ENCODE results near the gene FRMPD4. TPM values are rescaled to one million over a fixed set of nuclear protein-coding genes. Genes with fewer than 3 reads are reported as not detected.

Gene FRMPD4
- total and polyA plus RNA-seq, 2 experiments from 2014 or later: 0.19 to 0.80 TPM

- no peaks in the 10 kb centered on the region for H3K27me3 ChIP-seq (ENCODE audit: insufficient read depth)
- H3K36me3 Mint-ChIP-seq (ENCODE audit: low read depth): no peaks in the 10 kb centered on the region
- peaks cover 18% of the 10 kb centered on the region for H3K4me1 ChIP-seq (ENCODE audit: insufficient read depth)
- H3K4me1 Mint-ChIP-seq: peaks cover 16% of the 10 kb centered on the region
- no peaks in the 10 kb centered on the region for H3K36me3 ChIP-seq (ENCODE audit: insufficient read depth)
- ATAC-seq (no peak), DNase-seq (ENCODE audit: low spot score) (no peak)
- no peak overlapping the region for H3K27ac Mint-ChIP-seq
- H3K9me2 ChIP-seq (ENCODE audit: insufficient read depth): no peaks in the 10 kb centered on the region
- H3K27ac ChIP-seq (ENCODE audit: low read depth): no peak overlapping the region
- no peak overlapping the region for H3K4me2 ChIP-seq
- H3K79me2 ChIP-seq (replicated peaks; ENCODE audit: insufficient read depth): no peaks in the 10 kb centered on the region
- H2AFZ ChIP-seq: no peak overlapping the region
- peaks cover 5% of the 10 kb centered on the region; the same call in 2 of the 3 replicates for H3K9me3 Mint-ChIP-seq
- H3F3A ChIP-seq (replicated peaks; ENCODE audit: low read depth): no peaks in the 10 kb centered on the region
- H3K4me3 ChIP-seq: no peak overlapping the region
- no peak for TF ChIP-seq CREB1 (CRISPR knock-in tag; IDR thresholded peaks at IDR 0.05; ENCODE audit: low read depth)
- no peak for TF ChIP-seq POLR2AphosphoS5 (IDR thresholded peaks at IDR 0.05; ENCODE audit: low read depth)
- no peak for TF ChIP-seq ZNF331 (CRISPR knock-in tag; IDR thresholded peaks at IDR 0.05; ENCODE audit: low read depth)
- no peak for TF ChIP-seq EZH2 (IDR thresholded peaks at IDR 0.05; ENCODE audit: low read depth, unreplicated experiment)
- no peak for TF ChIP-seq NANOG (IDR thresholded peaks at IDR 0.05; ENCODE audit: borderline replicate concordance)
- no peak for TF ChIP-seq EZH2phosphoT487 (IDR thresholded peaks at IDR 0.05; ENCODE audit: unreplicated experiment)
- no peak for TF ChIP-seq CTCF (conservative IDR thresholded peaks at IDR 0.05; ENCODE audit: low read depth in 2 of 2)
- no peaks in the 10 kb centered on the region for H4K20me1 ChIP-seq (replicated peaks; ENCODE audit: insufficient read depth)
- no peak overlapping the region for H3K4me3 Mint-ChIP-seq
- H3K27me3 Mint-ChIP-seq (ENCODE audit: insufficient read depth, low read depth, poor library complexity): no peaks in the 10 kb centered on the region
Observed at GRCh38 chrX:12315526-12315925, 177.3 kb downstream of the FRMPD4 start.

- Histone ChIP-seq H3K9me2 (ENCODE audit: insufficient read depth) (no peaks in the 10 kb centered on the region), H3K27ac (ENCODE audit: low read depth) (no peak overlapping the region), H3K27me3 (ENCODE audit: insufficient read depth) (no peaks in the 10 kb centered on the region), H3K36me3 (ENCODE audit: insufficient read depth) (no peaks in the 10 kb centered on the region), H2AFZ (no peak overlapping the region), H4K20me1 (replicated peaks; ENCODE audit: insufficient read depth) (no peaks in the 10 kb centered on the region), H3K4me3 (no peak overlapping the region), H3F3A (replicated peaks; ENCODE audit: low read depth) (no peaks in the 10 kb centered on the region), H3K4me1 (ENCODE audit: insufficient read depth) (peaks cover 18% of the 10 kb centered on the region), H3K79me2 (replicated peaks; ENCODE audit: insufficient read depth) (no peaks in the 10 kb centered on the region), H3K4me2 (no peak overlapping the region)
- H3K4me1 Mint-ChIP-seq: peaks cover 13% of the 10 kb centered on the region
- no peak overlapping the region for H3K27ac Mint-ChIP-seq
- DNase-seq (ENCODE audit: low spot score) (peak; percentile 10), ATAC-seq (peak; percentile 30; the same call in 2 of the 3 replicates)
- H3K36me3 Mint-ChIP-seq (ENCODE audit: low read depth): no peaks in the 10 kb centered on the region
- no peaks in the 10 kb centered on the region for H3K27me3 Mint-ChIP-seq (ENCODE audit: insufficient read depth, low read depth, poor library complexity)
- TF ChIP-seq CTCF (conservative IDR thresholded peaks at IDR 0.05; ENCODE audit: low read depth in 2 of 2) (peak in 1 of 2 experiments; percentile 31; a peak in 2 of 4 replicates), JUNB (IDR thresholded peaks at IDR 0.05; ENCODE audit: unreplicated experiment) (no peak), REST (IDR thresholded peaks at IDR 0.05; ENCODE audit: unreplicated experiment) (no peak)
- no peak overlapping the region for H3K4me3 Mint-ChIP-seq
- H3K9me3 Mint-ChIP-seq: no peaks in the 10 kb centered on the region
Observed at GRCh38 chrX:12319003-12319519, 180.8 kb downstream of the FRMPD4 start.

Measured in GM23338 (cell line).